ENCODE data around the gene HTRA2. TPM values are rescaled to one million over a fixed set of nuclear protein-coding genes. Genes with fewer than 3 reads are reported as not detected.

HTRA2 gene
- total RNA-seq, 4 donors from 2014 or later, result 8.6 to 29.6 (median 21.0) TPM

GRCh38 chr2:74571058-74571457 is 41.3 kb downstream of the HTRA2 start:
- in situ Hi-C loops (cut with MboI; ENCODE audit: low pct_ligation_motif_present in 1 of 4, low pct_unique_long_range_greater_than_20kb in 1 of 4, low sequenced_read_pairs in 3 of 4) (no loop called here), intact Hi-C loops (cut with DNase I; ENCODE audit: low total_unique reads) (no loop called here)
- no peaks in the 10 kb centered on the region for H3K36me3 ChIP-seq
- 60 to 84% methylated on average over 1 of the region's 1 CpG for WGBS, 2 donors (ENCODE audit: low coverage in 1 of 2)
- DNase-seq, result no peak
- H3K4me3 ChIP-seq, result no peak overlapping the region
- no peaks in the 10 kb centered on the region for H3K9me3 ChIP-seq
- H3K4me1 ChIP-seq, result peaks cover 0 to 5% (median 0%) of the 10 kb centered on the region in 4 donors
- H3K27ac ChIP-seq, result no peak overlapping the region
- H3K27me3 ChIP-seq, result no peaks in the 10 kb centered on the region
- TF ChIP-seq POLR2A (IDR thresholded peaks at IDR 0.05) (no peak), CTCF (IDR thresholded peaks at IDR 0.05) (no peak), POLR2AphosphoS5 (IDR thresholded peaks at IDR 0.05) (no peak), EP300 (IDR thresholded peaks at IDR 0.05; ENCODE audit: low read depth) (no peak)

- TF ChIP-seq EP300 (IDR thresholded peaks at IDR 0.05; ENCODE audit: low read depth) (no peak), POLR2A (IDR thresholded peaks at IDR 0.05) (no peak)
- Histone ChIP-seq H3K36me3 (no peaks in the 10 kb centered on the region), H3K27me3 (no peaks in the 10 kb centered on the region), H3K27ac (no peak overlapping the region), H3K4me3 (no peak overlapping the region), H3K4me1 (peaks cover 0 to 5% (median 0%) of the 10 kb centered on the region in 4 donors), H3K9me3 (no peaks in the 10 kb centered on the region)
- 47% methylated on average over 3 of the region's 3 CpGs; no CpG with 5 or more reads in 1 of the 2 donors for WGBS, 2 donors (ENCODE audit: low coverage in 1 of 2)
- intact Hi-C loops (cut with DNase I; ENCODE audit: low total_unique reads) (no loop called here), in situ Hi-C loops (cut with MboI; ENCODE audit: low pct_ligation_motif_present in 1 of 4, low pct_unique_long_range_greater_than_20kb in 1 of 4, low sequenced_read_pairs in 3 of 4) (no loop called here)
- DNase-seq, result no peak
These were observed 42.6 kb downstream of the HTRA2 start for GRCh38 chr2:74572178-74572925.

GRCh38 chr2:74573747-74574562 is 44.2 kb downstream of the HTRA2 start:
- no peak for DNase-seq
- intact Hi-C loops (cut with DNase I; ENCODE audit: low total_unique reads), result no loop called here
- Histone ChIP-seq H3K27ac (peak overlapping the region in 1 of 4 donors; percentile 1), H3K9me3 (no peaks in the 10 kb centered on the region), H3K36me3 (no peaks in the 10 kb centered on the region), H3K27me3 (no peaks in the 10 kb centered on the region), H3K4me3 (no peak overlapping the region), H3K4me1 (peaks cover 0 to 5% (median 0%) of the 10 kb centered on the region in 4 donors)
- in situ Hi-C loops (cut with MboI; ENCODE audit: low pct_ligation_motif_present in 1 of 4, low pct_unique_long_range_greater_than_20kb in 1 of 4, low sequenced_read_pairs in 3 of 4), result no loop called here
- no peak for TF ChIP-seq CTCF (IDR thresholded peaks at IDR 0.05)
- TF ChIP-seq POLR2AphosphoS5 (IDR thresholded peaks at IDR 0.05), result no peak
- 59 to 69% methylated on average over 3 to 7 of the region's 7 CpGs for WGBS, 2 donors (ENCODE audit: low coverage in 1 of 2)

- DNase-seq, result no peak
- Histone ChIP-seq H3K27me3 (no peaks in the 10 kb centered on the region), H3K9me3 (no peaks in the 10 kb centered on the region), H3K36me3 (no peaks in the 10 kb centered on the region), H3K27ac (no peak overlapping the region), H3K4me1 (peaks cover 0 to 5% (median 0%) of the 10 kb centered on the region in 4 donors), H3K4me3 (no peak overlapping the region)
- intact Hi-C loops (cut with DNase I; ENCODE audit: low total_unique reads), result no loop called here
- no peak for TF ChIP-seq POLR2A (IDR thresholded peaks at IDR 0.05)
- TF ChIP-seq EP300 (IDR thresholded peaks at IDR 0.05; ENCODE audit: low read depth), result no peak
- no peak for TF ChIP-seq POLR2AphosphoS5 (IDR thresholded peaks at IDR 0.05)
- TF ChIP-seq CTCF (IDR thresholded peaks at IDR 0.05), result no peak
- WGBS, 2 donors (ENCODE audit: low coverage in 1 of 2), result 78 to 90% methylated on average over 4 of the region's 4 CpGs
- in situ Hi-C loops (cut with MboI; ENCODE audit: low pct_ligation_motif_present in 1 of 4, low pct_unique_long_range_greater_than_20kb in 1 of 4, low sequenced_read_pairs in 3 of 4), result loop anchor here in 3 of 4 donors (5.0 to 25.0 kb wide), 2 partner anchors 73 to 88 kb away; partner anchors contain the start of genes CCDC142 (in 2 of the 3), LBX2 (in 2 of the 3) and TTC31 (in 2 of the 3)
These were observed 45.6 kb downstream of the HTRA2 start for GRCh38 chr2:74575320-74575719.

Data from transverse colon (tissue), 4 donors.